ENCODE data around the gene DPP6.

The DPP6 gene

GRCh38 chr7:154613811-154614210 is 561.6 kb downstream of the DPP6 start:
- Histone ChIP-seq H3K36me3 (ENCODE audit: insufficient read depth, low read length) (no peaks in the 10 kb centered on the region), H3F3A (ENCODE audit: low read depth) (no peaks in the 10 kb centered on the region), H3K9ac (ENCODE audit: low read depth, low read length, poor library complexity, severe bottlenecking) (no peak overlapping the region), H3K79me2 (ENCODE audit: insufficient read depth, low read length) (no peaks in the 10 kb centered on the region), H3K4me2 (ENCODE audit: low read depth, low read length, poor library complexity, severe bottlenecking) (no peak overlapping the region), H3K4me3 (ENCODE audit: low read length, poor library complexity, severe bottlenecking) (no peak overlapping the region), H3K9me3 (ENCODE audit: insufficient read depth, low read depth, low read length) (no peaks in the 10 kb centered on the region), H3K27me3 (ENCODE audit: insufficient read depth, low read length, poor library complexity, severe bottlenecking) (no peaks in the 10 kb centered on the region), H3K9me2 (replicated peaks; ENCODE audit: low read depth, low read length) (no peaks in the 10 kb centered on the region), H2AFZ (ENCODE audit: low read length) (no peak overlapping the region), H3K4me1 (ENCODE audit: insufficient read depth, low read length, poor library complexity, severe bottlenecking) (no peaks in the 10 kb centered on the region), H4K20me1 (ENCODE audit: insufficient read depth, low read length, poor library complexity, severe bottlenecking) (no peaks in the 10 kb centered on the region)
- no peak for TF ChIP-seq EZH2phosphoT487 (IDR thresholded peaks at IDR 0.05; ENCODE audit: borderline replicate concordance)
- no peak for TF ChIP-seq CTCF (conservative IDR thresholded peaks at IDR 0.05; ENCODE audit: low read length)

DNA sequence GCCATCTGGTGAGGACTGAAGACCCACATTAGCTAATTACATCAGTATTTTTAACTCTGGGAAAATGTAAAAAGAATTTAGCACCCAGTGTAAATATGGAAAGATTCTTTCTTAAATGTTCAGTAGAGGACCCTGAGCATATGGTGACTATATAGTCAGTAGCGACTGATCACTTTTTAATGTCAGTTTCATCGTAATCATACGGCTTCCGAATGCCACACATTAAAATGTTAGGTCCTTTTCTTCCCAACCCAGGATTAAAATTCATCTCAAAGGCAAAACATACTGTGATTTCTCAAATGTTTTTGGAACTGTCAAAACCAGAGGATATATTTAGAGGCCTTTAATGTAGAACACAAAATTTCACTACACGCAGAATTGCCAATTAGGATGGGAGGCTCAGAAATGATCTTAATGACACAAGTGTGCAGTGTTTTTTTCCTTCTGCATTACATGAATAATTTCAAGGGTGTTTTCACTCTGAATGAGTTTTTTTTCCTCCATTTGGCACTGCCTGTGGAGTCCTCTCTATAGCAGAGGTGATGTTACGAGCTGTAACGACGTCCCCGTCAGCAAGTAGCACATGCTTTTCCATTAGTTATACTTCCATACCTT is 568.0 kb downstream of the DPP6 start:
- H3K4me3 ChIP-seq (ENCODE audit: low read length, poor library complexity, severe bottlenecking): no peak overlapping the region
- no peaks in the 10 kb centered on the region for H3K79me2 ChIP-seq (ENCODE audit: insufficient read depth, low read length)
- no peak overlapping the region for H3K9ac ChIP-seq (ENCODE audit: low read depth, low read length, poor library complexity, severe bottlenecking)
- no peaks in the 10 kb centered on the region for H3F3A ChIP-seq (ENCODE audit: low read depth)
- H4K20me1 ChIP-seq (ENCODE audit: insufficient read depth, low read length, poor library complexity, severe bottlenecking): no peaks in the 10 kb centered on the region
- H3K4me1 ChIP-seq (ENCODE audit: insufficient read depth, low read length, poor library complexity, severe bottlenecking): no peaks in the 10 kb centered on the region
- no peak overlapping the region for H3K4me2 ChIP-seq (ENCODE audit: low read depth, low read length, poor library complexity, severe bottlenecking)
- no peaks in the 10 kb centered on the region for H3K36me3 ChIP-seq (ENCODE audit: insufficient read depth, low read length)
- TF ChIP-seq EZH2phosphoT487 (IDR thresholded peaks at IDR 0.05; ENCODE audit: borderline replicate concordance) (no peak), CTCF (conservative IDR thresholded peaks at IDR 0.05; ENCODE audit: low read length) (no peak)
- H3K27me3 ChIP-seq (ENCODE audit: insufficient read depth, low read length, poor library complexity, severe bottlenecking): no peaks in the 10 kb centered on the region
- H2AFZ ChIP-seq (ENCODE audit: low read length): no peak overlapping the region
- H3K9me2 ChIP-seq (replicated peaks; ENCODE audit: low read depth, low read length): no peaks in the 10 kb centered on the region
- no peaks in the 10 kb centered on the region for H3K9me3 ChIP-seq (ENCODE audit: insufficient read depth, low read depth, low read length)

DNA sequence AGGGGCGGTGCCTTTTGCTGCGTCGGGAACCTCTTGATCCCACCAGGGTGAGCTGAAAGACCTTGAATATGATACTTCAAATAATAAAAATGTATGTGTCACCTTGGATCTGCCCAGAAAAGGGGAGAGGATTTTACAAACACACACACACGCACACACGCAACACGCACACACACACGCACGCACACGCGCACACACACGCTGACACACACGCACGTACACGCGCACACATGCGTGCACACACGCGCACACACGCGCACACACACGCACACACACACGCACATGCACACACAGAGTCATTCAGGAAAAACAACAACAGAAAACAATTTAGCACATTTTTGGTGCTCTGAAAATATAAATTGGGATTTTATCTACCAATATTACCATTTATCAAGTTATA is 571.2 kb downstream of the DPP6 start:
- Histone ChIP-seq H3K9ac (ENCODE audit: low read depth, low read length, poor library complexity, severe bottlenecking) (no peak overlapping the region), H4K20me1 (ENCODE audit: insufficient read depth, low read length, poor library complexity, severe bottlenecking) (no peaks in the 10 kb centered on the region), H3F3A (ENCODE audit: low read depth) (no peaks in the 10 kb centered on the region), H3K4me2 (ENCODE audit: low read depth, low read length, poor library complexity, severe bottlenecking) (no peak overlapping the region), H3K9me2 (replicated peaks; ENCODE audit: low read depth, low read length) (no peaks in the 10 kb centered on the region), H2AFZ (ENCODE audit: low read length) (no peak overlapping the region), H3K79me2 (ENCODE audit: insufficient read depth, low read length) (no peaks in the 10 kb centered on the region), H3K4me1 (ENCODE audit: insufficient read depth, low read length, poor library complexity, severe bottlenecking) (no peaks in the 10 kb centered on the region), H3K36me3 (ENCODE audit: insufficient read depth, low read length) (no peaks in the 10 kb centered on the region), H3K4me3 (ENCODE audit: low read length, poor library complexity, severe bottlenecking) (no peak overlapping the region), H3K9me3 (ENCODE audit: insufficient read depth, low read depth, low read length) (no peaks in the 10 kb centered on the region), H3K27me3 (ENCODE audit: insufficient read depth, low read length, poor library complexity, severe bottlenecking) (no peaks in the 10 kb centered on the region)
- TF ChIP-seq CTCF (conservative IDR thresholded peaks at IDR 0.05; ENCODE audit: low read length) (no peak), EZH2phosphoT487 (IDR thresholded peaks at IDR 0.05; ENCODE audit: borderline replicate concordance) (no peak)

Measured in Loucy (cell line).